Measurements from ENCODE around the gene ARFIP1.

ARFIP1 gene

GRCh38 chr4:152942346-152942745 lies 162.6 kb downstream of the ARFIP1 start:
- DNase-seq = no peak

- DNase-seq = no peak
Observed at GRCh38 chr4:152943672-152944071, 163.9 kb downstream of the ARFIP1 start.

GRCh38 chr4:152944666-152945320 lies 165.0 kb downstream of the ARFIP1 start:
- no peak for DNase-seq

- DNase-seq = no peak
Observed at GRCh38 chr4:152945639-152946038, 165.9 kb downstream of the ARFIP1 start.

GRCh38 chr4:152946446-152946845 lies 166.7 kb downstream of the ARFIP1 start:
- no peak for DNase-seq

GRCh38 chr4:152947311-152947710 lies 167.6 kb downstream of the ARFIP1 start:
- no peak for DNase-seq

GRCh38 chr4:152949930-152950329 lies 170.2 kb downstream of the ARFIP1 start:
- no peak for DNase-seq

- DNase-seq = no peak
Observed at GRCh38 chr4:152950402-152951274, 170.9 kb downstream of the ARFIP1 start.

GRCh38 chr4:152951348-152951747 lies 171.6 kb downstream of the ARFIP1 start:
- no peak for DNase-seq

- DNase-seq = no peak
Observed at GRCh38 chr4:152953514-152953913, 173.8 kb downstream of the ARFIP1 start.

GRCh38 chr4:152954741-152955140 lies 175.0 kb downstream of the ARFIP1 start:
- DNase-seq = no peak

- no peak for DNase-seq
Observed at GRCh38 chr4:152956147-152956546, 176.4 kb downstream of the ARFIP1 start.

- DNase-seq = no peak
Observed at GRCh38 chr4:152956650-152957436, 177.1 kb downstream of the ARFIP1 start.

- DNase-seq = no peak
Observed at GRCh38 chr4:152957437-152958171, 177.8 kb downstream of the ARFIP1 start.

- no peak for DNase-seq
Observed at GRCh38 chr4:152959080-152959479, 179.3 kb downstream of the ARFIP1 start.

- no peak for DNase-seq
Observed at GRCh38 chr4:152960082-152960481, 180.3 kb downstream of the ARFIP1 start.

GRCh38 chr4:152961014-152961772 lies 181.4 kb downstream of the ARFIP1 start:
- DNase-seq = no peak

GRCh38 chr4:152961773-152962115 lies 182.0 kb downstream of the ARFIP1 start:
- no peak for DNase-seq
